Subcutaneous adipose tissue (tissue), 4 donors: Measurements from ENCODE around the gene CD37. TPM values are rescaled to one million over a fixed set of nuclear protein-coding genes. Genes with fewer than 3 reads are reported as not detected.

ENCODE experiments used
- small RNA-seq: library from RNA; depleted of rRNA; stranded (forward); fragments of <200 nt; gene quantifications from one replicate; pipeline ENCODE3, GENCODE V24; 2016
- total RNA-seq, 4 donors: library from RNA; depleted of rRNA; stranded (reverse); fragments of >200 nt; gene quantifications; one replicate each; pipeline ENCODE4 v1.1.0, GENCODE V29; 2016
- TF ChIP-seq, protein P1 (sequence below): fragments of 450-650 bp; IDR thresholded peaks from one replicate; pipeline ENCODE4 v1.5.1; 2016; ENCODE audit warnings: low read depth, mild to moderate bottlenecking, control low read depth, antibody characterized with exemption, moderate library complexity

Gene CD37
- total RNA-seq, 4 donors from 2014 or later = 8.9 to 87.4 (median 21.1) TPM

DNA sequence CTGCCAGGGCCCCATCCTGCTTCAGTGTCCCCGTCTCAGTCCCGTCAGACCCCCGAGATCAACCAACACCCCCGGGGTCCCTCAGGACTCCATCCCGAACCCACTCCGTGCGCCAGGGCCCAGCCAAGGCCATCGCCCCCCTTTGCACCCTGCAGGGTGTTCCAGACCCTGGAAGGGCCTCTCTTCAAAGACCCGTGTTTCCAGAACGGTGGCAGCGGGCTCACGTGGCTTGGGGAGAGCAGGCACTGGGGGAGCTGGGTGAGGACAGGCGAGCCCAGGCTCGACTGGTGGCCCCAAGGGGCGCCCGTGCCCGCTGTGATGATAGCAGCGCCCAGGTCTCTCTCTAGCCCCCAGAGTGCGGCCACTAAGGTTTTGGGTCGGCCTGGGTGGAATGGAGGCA, 54.2 kb downstream of the CD37 start:
- TF ChIP-seq, protein P1, sequence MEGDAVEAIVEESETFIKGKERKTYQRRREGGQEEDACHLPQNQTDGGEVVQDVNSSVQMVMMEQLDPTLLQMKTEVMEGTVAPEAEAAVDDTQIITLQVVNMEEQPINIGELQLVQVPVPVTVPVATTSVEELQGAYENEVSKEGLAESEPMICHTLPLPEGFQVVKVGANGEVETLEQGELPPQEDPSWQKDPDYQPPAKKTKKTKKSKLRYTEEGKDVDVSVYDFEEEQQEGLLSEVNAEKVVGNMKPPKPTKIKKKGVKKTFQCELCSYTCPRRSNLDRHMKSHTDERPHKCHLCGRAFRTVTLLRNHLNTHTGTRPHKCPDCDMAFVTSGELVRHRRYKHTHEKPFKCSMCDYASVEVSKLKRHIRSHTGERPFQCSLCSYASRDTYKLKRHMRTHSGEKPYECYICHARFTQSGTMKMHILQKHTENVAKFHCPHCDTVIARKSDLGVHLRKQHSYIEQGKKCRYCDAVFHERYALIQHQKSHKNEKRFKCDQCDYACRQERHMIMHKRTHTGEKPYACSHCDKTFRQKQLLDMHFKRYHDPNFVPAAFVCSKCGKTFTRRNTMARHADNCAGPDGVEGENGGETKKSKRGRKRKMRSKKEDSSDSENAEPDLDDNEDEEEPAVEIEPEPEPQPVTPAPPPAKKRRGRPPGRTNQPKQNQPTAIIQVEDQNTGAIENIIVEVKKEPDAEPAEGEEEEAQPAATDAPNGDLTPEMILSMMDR = no peak

Small RNAs within 50 kb of the gene (small RNA-seq; reads per million reads assigned to genes)
- not detected for gene MIR4324

Other genes with a start within 250 kb of the CD37 start
- 100 to 1,000 TPM; 122 to 164 (median 152) TPM for gene SNRNP70, start 250.0 kb upstream of the CD37 start, total RNA-seq
- gene LIN7B, start 221.0 kb upstream of the CD37 start, total RNA-seq = 1 to 10 TPM in 3 of 4 donors, not detected in 1; 6.6 to 9.0 (median 7.1) TPM
- 1 to 10 TPM in 3 of 4 donors, not detected in 1; 1.1 to 6.5 (median 1.5) TPM for gene C19orf73, start 216.3 kb upstream of the CD37 start, total RNA-seq
- gene PPFIA3, start 215.9 kb upstream of the CD37 start, total RNA-seq = 1 to 10 TPM in 3 of 4 donors, under 1 TPM in 1; 0.68 to 5.7 (median 2.4) TPM
- 1 to 10 TPM in 2 of 4 donors, under 1 TPM in 2; 0.49 to 3.8 (median 1.7) TPM for gene HRC, start 180.0 kb upstream of the CD37 start, total RNA-seq
- 10 to 100 TPM in 3 of 4 donors, 1 to 10 TPM in 1; 6.5 to 25.8 (median 11.8) TPM for gene TRPM4, start 177.6 kb upstream of the CD37 start, total RNA-seq
- 1 to 10 TPM in 3 of 4 donors, under 1 TPM in 1; 0.85 to 6.0 (median 3.1) TPM for gene SLC6A16, start 10.2 kb upstream of the CD37 start, total RNA-seq
- gene TEAD2, start 27.0 kb downstream of the CD37 start, total RNA-seq = 10 to 100 TPM; 13.8 to 23.5 (median 19.6) TPM
- 1 to 10 TPM in 1 of 4 donors, not detected in 3; 2.6 TPM for gene DKKL1, start 28.5 kb downstream of the CD37 start, total RNA-seq
- not detected for gene KASH5, start 52.8 kb downstream of the CD37 start, total RNA-seq
- gene PTH2, start 88.0 kb downstream of the CD37 start, total RNA-seq = not detected
- not detected for gene GFY, start 90.0 kb downstream of the CD37 start, total RNA-seq
- gene SLC17A7, start 106.1 kb downstream of the CD37 start, total RNA-seq = 1 to 10 TPM; 1.7 to 3.6 (median 2.8) TPM
- 10 to 100 TPM; 53.3 to 99.7 (median 83.2) TPM for gene PIH1D1, start 116.4 kb downstream of the CD37 start, total RNA-seq
- 10 to 100 TPM; 35.4 to 80.4 (median 50.3) TPM for gene ALDH16A1, start 117.8 kb downstream of the CD37 start, total RNA-seq
- gene FLT3LG, start 138.8 kb downstream of the CD37 start, total RNA-seq = 10 to 100 TPM in 1 of 4 donors, 1 to 10 TPM in 3; 3.2 to 11.5 (median 4.4) TPM
- 1,000 to 10,000 TPM; 2,421 to 3,217 (median 2,855) TPM for gene RPL13A, start 152.2 kb downstream of the CD37 start, total RNA-seq
- 1,000 to 10,000 TPM; 3,504 to 5,080 (median 4,743) TPM for gene RPS11, start 161.0 kb downstream of the CD37 start, total RNA-seq
- gene FCGRT, start 177.3 kb downstream of the CD37 start, total RNA-seq = 100 to 1,000 TPM; 208 to 517 (median 336) TPM
- 10 to 100 TPM; 21.4 to 45.1 (median 36.7) TPM for gene RCN3, start 192.6 kb downstream of the CD37 start, total RNA-seq
- gene NOSIP, start 245.2 kb downstream of the CD37 start, total RNA-seq = 10 to 100 TPM; 39.1 to 63.4 (median 49.0) TPM
- under 1 TPM in 2 of 4 donors, not detected in 2; 0.51 to 0.75 TPM for gene PRRG2, start 245.9 kb downstream of the CD37 start, total RNA-seq